SK-N-SH (cell line): ENCODE results near the gene MACROD1. TPM values are rescaled to one million over a fixed set of nuclear protein-coding genes. Genes with fewer than 3 reads are reported as not detected.

Experiments
- CTCF ChIA-PET: fragments of 300-600, 350-600 bp; formaldehyde crosslinking; extraction: SDS; loops from one replicate; lab custom pipeline; 2021; lab: Yijun Ruan, JAX
- POLR2A ChIA-PET: fragments of 350-600 bp; sonication (Branson Sonifier 250); formaldehyde crosslinking; extraction: SDS; loops from one replicate; lab custom pipeline; 2020; ENCODE audit warnings: antibody characterized with exemption, inconsistent platforms; lab: Yijun Ruan, JAX
- DNase-seq: peaks from one replicate; pipeline ENCODE4 v3.0.0; 2012
- H2AFZ ChIP-seq: fragments of 200-600 bp; sonication (generic); 2 replicates; pipeline ENCODE4 v1.8.1; 2016; ENCODE audit warnings: antibody characterized with exemption, mild to moderate bottlenecking, low read depth
- H3F3A ChIP-seq: fragments of 200-600 bp; sonication (generic); replicated peaks from 2 replicates; pipeline ENCODE3; 2016; ENCODE audit warnings: antibody characterized with exemption, mild to moderate bottlenecking; ENCODE audit not compliant: insufficient read depth
- H3K27ac ChIP-seq, 2 experiments: fragments of 200-500 bp in 1 of 2; fragments of 200-600 bp in 1 of 2; sonication (Bioruptor generic) in 1 of 2; sonication (generic), shearing (Covaris generic) in 1 of 2; 2 replicates each; pipeline versions ENCODE4 v1.5.1 to v1.6.1; 2014 to 2016; ENCODE audit warnings: low read depth in 2 of 2, inconsistent platforms in 1 of 2, low read length in 1 of 2, mild to moderate bottlenecking in 1 of 2, mixed read lengths in 1 of 2
- H3K27me3 ChIP-seq: fragments of 200-600 bp; sonication (generic), shearing (Covaris generic); 2 replicates; pipeline ENCODE4 v1.6.1; 2016; ENCODE audit warnings: mixed run types; ENCODE audit not compliant: insufficient read depth
- H3K36me3 ChIP-seq, 2 experiments: fragments of 200-500 bp in 1 of 2; fragments of 200-600 bp in 1 of 2; sonication (Bioruptor generic) in 1 of 2; sonication (generic) in 1 of 2; replicated peaks in 1 of 2; 2 replicates each; pipeline versions ENCODE3 to v1.5.1; 2014 to 2016; ENCODE audit warnings: low read length in 1 of 2, mild to moderate bottlenecking in 1 of 2; ENCODE audit not compliant: insufficient read depth in 2 of 2, control insufficient read depth in 1 of 2
- H3K4me1 ChIP-seq, 2 experiments: fragments of 200-500 bp in 1 of 2; fragments of 200-600 bp in 1 of 2; sonication (Bioruptor generic) in 1 of 2; sonication (generic), shearing (Covaris generic) in 1 of 2; 2 replicates each; pipeline versions ENCODE4 v1.5.1 to v1.6.1; 2014 to 2016; ENCODE audit warnings: low read depth in 1 of 2, low read length in 1 of 2, mixed run types in 1 of 2; ENCODE audit not compliant: insufficient read depth in 2 of 2, control insufficient read depth in 1 of 2
- H3K4me2 ChIP-seq: fragments of 200-600 bp; sonication (generic), shearing (Covaris generic); 2 replicates; pipeline ENCODE4 v1.6.1; 2017; ENCODE audit warnings: mixed run types
- H3K4me3 ChIP-seq, 2 experiments: fragments of 200-500 bp in 1 of 2; fragments of 200-600 bp in 1 of 2; sonication (Bioruptor generic) in 1 of 2; sonication (generic), shearing (Covaris generic) in 1 of 2; 2 replicates each; pipeline versions ENCODE4 v1.5.1 to v1.8.1; 2014 to 2016; ENCODE audit warnings: low read depth in 2 of 2, inconsistent platforms in 1 of 2, low read length in 1 of 2, mild to moderate bottlenecking in 1 of 2, mixed read lengths in 1 of 2, moderate library complexity in 1 of 2
- H3K79me2 ChIP-seq: fragments of 200-600 bp; sonication (generic); 2 replicates; pipeline ENCODE4 v1.8.1; 2017; ENCODE audit warnings: mild to moderate bottlenecking; ENCODE audit not compliant: insufficient read depth
- H3K9ac ChIP-seq: fragments of 200-600 bp; sonication (generic); 2 replicates; pipeline ENCODE4 v1.6.1; 2017; ENCODE audit warnings: mixed run types
- H3K9me2 ChIP-seq: fragments of 200-600 bp; sonication (generic); 2 replicates; pipeline ENCODE4 v1.6.1; 2017; ENCODE audit warnings: mixed run types
- H3K9me3 ChIP-seq: fragments of 200-600 bp; sonication (generic); 2 replicates; pipeline ENCODE4 v1.6.1; 2017; ENCODE audit warnings: mixed run types, mild to moderate bottlenecking, moderate library complexity
- H4K20me1 ChIP-seq: fragments of 200-600 bp; sonication (generic); 2 replicates; pipeline ENCODE4 v1.6.1; 2017; ENCODE audit warnings: mild to moderate bottlenecking, mixed run types; ENCODE audit not compliant: insufficient read depth
- EZH2phosphoT487 ChIP-seq: fragments of 200-600 bp; sonication (generic); IDR thresholded peaks from 2 replicates; pipeline ENCODE4 v1.6.1; 2017; ENCODE audit warnings: low read depth, mixed run types, mild to moderate bottlenecking, antibody characterized with exemption, moderate library complexity, borderline replicate concordance
- FOSL2 ChIP-seq: IDR thresholded peaks from 2 replicates; pipeline ENCODE4 v1.4.0; 2012; ENCODE audit warnings: low read depth, mild to moderate bottlenecking, moderate library complexity, borderline replicate concordance
- FOXJ3 ChIP-seq: sonication (generic); formaldehyde crosslinking; IDR thresholded peaks from 2 replicates; pipeline ENCODE4 v1.5.1; 2020; ENCODE audit warnings: mild to moderate bottlenecking, missing genetic modification reagents
- JUND ChIP-seq: IDR thresholded peaks from 2 replicates; pipeline ENCODE4 v1.4.0; 2012
- MEF2A ChIP-seq: IDR thresholded peaks from 2 replicates; pipeline ENCODE4 v1.4.0; 2012; ENCODE audit warnings: low read depth, borderline replicate concordance
- MXI1 ChIP-seq: IDR thresholded peaks from 2 replicates; pipeline ENCODE4 v1.6.1; 2012; ENCODE audit warnings: mild to moderate bottlenecking, low read depth, low read length, improper control_type of control experiment
- POLR2AphosphoS5 ChIP-seq: IDR thresholded peaks from 2 replicates; pipeline ENCODE4 v1.6.1; 2012; ENCODE audit warnings: low read depth, low read length
- RAD21 ChIP-seq: IDR thresholded peaks from 2 replicates; pipeline ENCODE4 v1.6.1; 2012; ENCODE audit warnings: mild to moderate bottlenecking, low read length
- RCOR1 ChIP-seq: fragments of 150-350 bp; IDR thresholded peaks from 2 replicates; pipeline ENCODE4 v1.6.1; 2017; ENCODE audit warnings: antibody characterized with exemption, low read length
- SMC3 ChIP-seq: IDR thresholded peaks from 2 replicates; pipeline ENCODE4 v1.6.1; 2012; ENCODE audit warnings: low read depth, low read length, improper control_type of control experiment
- TAF1 ChIP-seq: IDR thresholded peaks from 2 replicates; pipeline ENCODE4 v1.6.1; 2012; ENCODE audit warnings: low read depth, mild to moderate bottlenecking, low read length, moderate library complexity, borderline replicate concordance
- YY1 ChIP-seq: IDR thresholded peaks from 2 replicates; pipeline ENCODE4 v1.4.0; 2012; ENCODE audit warnings: low read depth, mild to moderate bottlenecking
- WGBS: methylation state at CpG from one replicate; pipeline ENCODE4 v1.1.6; 2017; ENCODE audit warnings: low lambda C conversion rate; 5-methylcytosine and 5-hydroxymethylcytosine counted together
- polyA plus RNA-seq, 3 experiments: library from polyadenylated mRNA; depleted of rRNA; stranded (reverse); fragments of >200 nt; gene quantifications; 2 replicates each; pipeline ENCODE4 v1.2.3, GENCODE V29; 2012
- TF ChIP-seq, protein P1 (sequence below): IDR thresholded peaks from 2 replicates; pipeline ENCODE4 v1.6.1; 2012; ENCODE audit warnings: mild to moderate bottlenecking, low read depth, low read length, moderate library complexity
- TF ChIP-seq, protein P2 (sequence below): fragments of 150-350 bp; IDR thresholded peaks from 2 replicates; pipeline ENCODE4 v1.6.1; 2016; ENCODE audit warnings: mild to moderate bottlenecking, low read depth, low read length
- TF ChIP-seq, protein P3 (sequence below): IDR thresholded peaks from 2 replicates; pipeline ENCODE4 v1.4.0; 2012; ENCODE audit warnings: low read depth
- TF ChIP-seq, protein P4 (sequence below): IDR thresholded peaks from 2 replicates; pipeline ENCODE4 v1.4.0; 2012; ENCODE audit warnings: low read depth, borderline replicate concordance
- TF ChIP-seq, protein P5 (sequence below): fragments of 200-600 bp; sonication (generic); IDR thresholded peaks from 2 replicates; pipeline ENCODE4 v1.6.1; 2017; ENCODE audit warnings: antibody characterized with exemption, mild to moderate bottlenecking, moderate library complexity

The MACROD1 gene
- polyA plus RNA-seq, 1 of the 3 experiments (the other 2 are of a cell fraction): 49.1 TPM

DNA sequence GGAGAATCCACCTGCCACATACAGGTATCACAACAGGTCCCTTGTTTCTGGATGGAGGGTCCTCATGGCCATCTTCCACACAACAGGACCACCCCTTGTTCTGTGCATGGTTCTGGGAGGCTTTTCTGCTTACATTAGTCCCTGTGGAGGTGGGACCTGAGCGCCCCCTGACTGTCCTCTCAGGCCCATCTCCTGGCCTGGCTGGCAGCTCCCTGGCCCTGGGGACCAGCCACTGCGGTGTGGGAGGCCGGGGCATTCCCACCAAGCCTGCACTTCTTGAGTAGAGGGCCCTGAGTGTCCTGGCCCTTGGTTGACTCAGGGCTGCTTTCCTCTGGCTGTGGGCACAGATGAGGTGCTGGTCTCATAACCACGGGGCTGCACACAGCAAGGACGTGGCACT, 186.5 kb downstream of the MACROD1 start:
- TF ChIP-seq, protein P1, sequence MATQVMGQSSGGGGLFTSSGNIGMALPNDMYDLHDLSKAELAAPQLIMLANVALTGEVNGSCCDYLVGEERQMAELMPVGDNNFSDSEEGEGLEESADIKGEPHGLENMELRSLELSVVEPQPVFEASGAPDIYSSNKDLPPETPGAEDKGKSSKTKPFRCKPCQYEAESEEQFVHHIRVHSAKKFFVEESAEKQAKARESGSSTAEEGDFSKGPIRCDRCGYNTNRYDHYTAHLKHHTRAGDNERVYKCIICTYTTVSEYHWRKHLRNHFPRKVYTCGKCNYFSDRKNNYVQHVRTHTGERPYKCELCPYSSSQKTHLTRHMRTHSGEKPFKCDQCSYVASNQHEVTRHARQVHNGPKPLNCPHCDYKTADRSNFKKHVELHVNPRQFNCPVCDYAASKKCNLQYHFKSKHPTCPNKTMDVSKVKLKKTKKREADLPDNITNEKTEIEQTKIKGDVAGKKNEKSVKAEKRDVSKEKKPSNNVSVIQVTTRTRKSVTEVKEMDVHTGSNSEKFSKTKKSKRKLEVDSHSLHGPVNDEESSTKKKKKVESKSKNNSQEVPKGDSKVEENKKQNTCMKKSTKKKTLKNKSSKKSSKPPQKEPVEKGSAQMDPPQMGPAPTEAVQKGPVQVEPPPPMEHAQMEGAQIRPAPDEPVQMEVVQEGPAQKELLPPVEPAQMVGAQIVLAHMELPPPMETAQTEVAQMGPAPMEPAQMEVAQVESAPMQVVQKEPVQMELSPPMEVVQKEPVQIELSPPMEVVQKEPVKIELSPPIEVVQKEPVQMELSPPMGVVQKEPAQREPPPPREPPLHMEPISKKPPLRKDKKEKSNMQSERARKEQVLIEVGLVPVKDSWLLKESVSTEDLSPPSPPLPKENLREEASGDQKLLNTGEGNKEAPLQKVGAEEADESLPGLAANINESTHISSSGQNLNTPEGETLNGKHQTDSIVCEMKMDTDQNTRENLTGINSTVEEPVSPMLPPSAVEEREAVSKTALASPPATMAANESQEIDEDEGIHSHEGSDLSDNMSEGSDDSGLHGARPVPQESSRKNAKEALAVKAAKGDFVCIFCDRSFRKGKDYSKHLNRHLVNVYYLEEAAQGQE: no peak
- no peak for TF ChIP-seq POLR2AphosphoS5
- TF ChIP-seq, protein P2, sequence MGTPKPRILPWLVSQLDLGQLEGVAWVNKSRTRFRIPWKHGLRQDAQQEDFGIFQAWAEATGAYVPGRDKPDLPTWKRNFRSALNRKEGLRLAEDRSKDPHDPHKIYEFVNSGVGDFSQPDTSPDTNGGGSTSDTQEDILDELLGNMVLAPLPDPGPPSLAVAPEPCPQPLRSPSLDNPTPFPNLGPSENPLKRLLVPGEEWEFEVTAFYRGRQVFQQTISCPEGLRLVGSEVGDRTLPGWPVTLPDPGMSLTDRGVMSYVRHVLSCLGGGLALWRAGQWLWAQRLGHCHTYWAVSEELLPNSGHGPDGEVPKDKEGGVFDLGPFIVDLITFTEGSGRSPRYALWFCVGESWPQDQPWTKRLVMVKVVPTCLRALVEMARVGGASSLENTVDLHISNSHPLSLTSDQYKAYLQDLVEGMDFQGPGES: no peak
- TF ChIP-seq TAF1: no peak
- no peak for TF ChIP-seq FOSL2
- no peak for TF ChIP-seq EZH2phosphoT487
- TF ChIP-seq FOXJ3: no peak
- TF ChIP-seq MEF2A: no peak
- TF ChIP-seq, protein P3, sequence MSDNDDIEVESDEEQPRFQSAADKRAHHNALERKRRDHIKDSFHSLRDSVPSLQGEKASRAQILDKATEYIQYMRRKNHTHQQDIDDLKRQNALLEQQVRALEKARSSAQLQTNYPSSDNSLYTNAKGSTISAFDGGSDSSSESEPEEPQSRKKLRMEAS: no peak
- no peak for TF ChIP-seq JUND
- no peak for TF ChIP-seq YY1
- no peak for TF ChIP-seq SMC3
- TF ChIP-seq RCOR1: no peak
- no peak for TF ChIP-seq RAD21
- TF ChIP-seq, protein P4, sequence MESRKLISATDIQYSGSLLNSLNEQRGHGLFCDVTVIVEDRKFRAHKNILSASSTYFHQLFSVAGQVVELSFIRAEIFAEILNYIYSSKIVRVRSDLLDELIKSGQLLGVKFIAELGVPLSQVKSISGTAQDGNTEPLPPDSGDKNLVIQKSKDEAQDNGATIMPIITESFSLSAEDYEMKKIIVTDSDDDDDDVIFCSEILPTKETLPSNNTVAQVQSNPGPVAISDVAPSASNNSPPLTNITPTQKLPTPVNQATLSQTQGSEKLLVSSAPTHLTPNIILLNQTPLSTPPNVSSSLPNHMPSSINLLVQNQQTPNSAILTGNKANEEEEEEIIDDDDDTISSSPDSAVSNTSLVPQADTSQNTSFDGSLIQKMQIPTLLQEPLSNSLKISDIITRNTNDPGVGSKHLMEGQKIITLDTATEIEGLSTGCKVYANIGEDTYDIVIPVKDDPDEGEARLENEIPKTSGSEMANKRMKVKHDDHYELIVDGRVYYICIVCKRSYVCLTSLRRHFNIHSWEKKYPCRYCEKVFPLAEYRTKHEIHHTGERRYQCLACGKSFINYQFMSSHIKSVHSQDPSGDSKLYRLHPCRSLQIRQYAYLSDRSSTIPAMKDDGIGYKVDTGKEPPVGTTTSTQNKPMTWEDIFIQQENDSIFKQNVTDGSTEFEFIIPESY: no peak
- TF ChIP-seq MXI1: no peak
- TF ChIP-seq, protein P5, sequence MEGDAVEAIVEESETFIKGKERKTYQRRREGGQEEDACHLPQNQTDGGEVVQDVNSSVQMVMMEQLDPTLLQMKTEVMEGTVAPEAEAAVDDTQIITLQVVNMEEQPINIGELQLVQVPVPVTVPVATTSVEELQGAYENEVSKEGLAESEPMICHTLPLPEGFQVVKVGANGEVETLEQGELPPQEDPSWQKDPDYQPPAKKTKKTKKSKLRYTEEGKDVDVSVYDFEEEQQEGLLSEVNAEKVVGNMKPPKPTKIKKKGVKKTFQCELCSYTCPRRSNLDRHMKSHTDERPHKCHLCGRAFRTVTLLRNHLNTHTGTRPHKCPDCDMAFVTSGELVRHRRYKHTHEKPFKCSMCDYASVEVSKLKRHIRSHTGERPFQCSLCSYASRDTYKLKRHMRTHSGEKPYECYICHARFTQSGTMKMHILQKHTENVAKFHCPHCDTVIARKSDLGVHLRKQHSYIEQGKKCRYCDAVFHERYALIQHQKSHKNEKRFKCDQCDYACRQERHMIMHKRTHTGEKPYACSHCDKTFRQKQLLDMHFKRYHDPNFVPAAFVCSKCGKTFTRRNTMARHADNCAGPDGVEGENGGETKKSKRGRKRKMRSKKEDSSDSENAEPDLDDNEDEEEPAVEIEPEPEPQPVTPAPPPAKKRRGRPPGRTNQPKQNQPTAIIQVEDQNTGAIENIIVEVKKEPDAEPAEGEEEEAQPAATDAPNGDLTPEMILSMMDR: no peak
- TF ChIP-seq, all 33 proteins: peak for 0

More for the DNA sequence above, 186.5 kb downstream of the MACROD1 start:
- Histone ChIP-seq H3K79me2 (peaks cover 85% of the 10 kb centered on the region), H3K27ac (no peak overlapping the region), H3K4me1 (peaks cover 11 to 15% of the 10 kb centered on the region in 2 experiments; a peak in 2 of 4 replicates), H2AFZ (no peak overlapping the region), H3K4me3 (no peak overlapping the region), H3K9ac (no peak overlapping the region), H3K4me2 (no peak overlapping the region), H4K20me1 (peaks cover 12% of the 10 kb centered on the region), H3K9me2 (no peaks in the 10 kb centered on the region), H3F3A (peaks cover 5% of the 10 kb centered on the region), H3K36me3 (peaks cover 0 to 6% of the 10 kb centered on the region in 2 experiments), H3K9me3 (no peaks in the 10 kb centered on the region), H3K27me3 (no peaks in the 10 kb centered on the region)
- no peak for DNase-seq
- 94% methylated on average over 3 of the region's 5 CpGs for WGBS
- ChIA-PET POLR2A (interaction anchor here (0.7 kb wide), 1 partner anchor 36 kb away, joined by 6 read pairs; no protein-coding TSS in a partner anchor), CTCF (no interaction called here)
